ENCODE measurements around the gene RANBP1. TPM values are rescaled to one million over a fixed set of nuclear protein-coding genes. Genes with fewer than 3 reads are reported as not detected.
A peak's percentile ranks its signal among the peaks of the same experiment; 100 is the strongest.

Gene RANBP1
- total and polyA plus RNA-seq, 9 of the 15 experiments (the other 6 are each of a cell fraction or from before 2014, with no cell fraction given), result 162 to 2,891 (median 1,289) TPM

GRCh38 chr22:20130731-20131596, 15.1 kb downstream of the RANBP1 start (continued):
- TF ChIP-seq RERE (CRISPR knock-in tag; IDR thresholded peaks at IDR 0.05; ENCODE audit: borderline replicate concordance) (no peak), ZNF655 (CRISPR knock-in tag; IDR thresholded peaks at IDR 0.05) (no peak), ZNF778 (CRISPR knock-in tag; IDR thresholded peaks at IDR 0.05) (no peak), SMAD4 (CRISPR knock-in tag; conservative IDR thresholded peaks at IDR 0.05) (peak; percentile 59), ZNF77 (CRISPR knock-in tag; IDR thresholded peaks at IDR 0.05) (no peak), SAFB2 (IDR thresholded peaks at IDR 0.05; ENCODE audit: borderline replicate concordance, low read depth, low read length, severe bottlenecking) (no peak), MCM5 (IDR thresholded peaks at IDR 0.05; ENCODE audit: low read depth) (no peak), ELK1 (CRISPR knock-in tag; IDR thresholded peaks at IDR 0.05) (no peak), BDP1 (IDR thresholded peaks at IDR 0.05; ENCODE audit: insufficient read depth, insufficient read length) (no peak), CHD4 (IDR thresholded peaks at IDR 0.05; ENCODE audit: insufficient read depth, insufficient replicate concordance, low read depth, low read length, poor library complexity, severe bottlenecking) (no peak), ZNF436 (CRISPR knock-in tag; IDR thresholded peaks at IDR 0.05) (peak; percentile 21; the same call in 1 of the 2 replicates), CAMTA2 (CRISPR knock-in tag; conservative IDR thresholded peaks at IDR 0.05) (peak; percentile 65; the same call in 1 of the 2 replicates), ZNF217 (CRISPR knock-in tag; IDR thresholded peaks at IDR 0.05) (no peak)
- TF ChIP-seq, protein P1, sequence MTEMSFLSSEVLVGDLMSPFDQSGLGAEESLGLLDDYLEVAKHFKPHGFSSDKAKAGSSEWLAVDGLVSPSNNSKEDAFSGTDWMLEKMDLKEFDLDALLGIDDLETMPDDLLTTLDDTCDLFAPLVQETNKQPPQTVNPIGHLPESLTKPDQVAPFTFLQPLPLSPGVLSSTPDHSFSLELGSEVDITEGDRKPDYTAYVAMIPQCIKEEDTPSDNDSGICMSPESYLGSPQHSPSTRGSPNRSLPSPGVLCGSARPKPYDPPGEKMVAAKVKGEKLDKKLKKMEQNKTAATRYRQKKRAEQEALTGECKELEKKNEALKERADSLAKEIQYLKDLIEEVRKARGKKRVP (CRISPR knock-in tag; IDR thresholded peaks at IDR 0.05), result 0 out of 2 replicates have a peak, but pooled peaks have one; percentile 49
- TF ChIP-seq, protein P2, sequence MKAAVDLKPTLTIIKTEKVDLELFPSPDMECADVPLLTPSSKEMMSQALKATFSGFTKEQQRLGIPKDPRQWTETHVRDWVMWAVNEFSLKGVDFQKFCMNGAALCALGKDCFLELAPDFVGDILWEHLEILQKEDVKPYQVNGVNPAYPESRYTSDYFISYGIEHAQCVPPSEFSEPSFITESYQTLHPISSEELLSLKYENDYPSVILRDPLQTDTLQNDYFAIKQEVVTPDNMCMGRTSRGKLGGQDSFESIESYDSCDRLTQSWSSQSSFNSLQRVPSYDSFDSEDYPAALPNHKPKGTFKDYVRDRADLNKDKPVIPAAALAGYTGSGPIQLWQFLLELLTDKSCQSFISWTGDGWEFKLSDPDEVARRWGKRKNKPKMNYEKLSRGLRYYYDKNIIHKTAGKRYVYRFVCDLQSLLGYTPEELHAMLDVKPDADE (conservative IDR thresholded peaks at IDR 0.05; ENCODE audit: control insufficient read depth, low read depth, low read length), result peak; percentile 83; the same call in 1 of the 2 replicates

Measured in K562 (cell line).